NT2/D1 (cell line): Measurements from ENCODE around the gene TFIP11.

ENCODE experiments used
- SUZ12 ChIP-seq: IDR thresholded peaks from 2 replicates; pipeline ENCODE4 v1.6.1; 2011; ENCODE audit not compliant: insufficient read length, insufficient read depth; ENCODE audit errors: extremely low read depth
- ZNF274 ChIP-seq: IDR thresholded peaks from 2 replicates; pipeline ENCODE4 v1.6.1; 2011; ENCODE audit warnings: mild to moderate bottlenecking, low read depth, low read length

DNA sequence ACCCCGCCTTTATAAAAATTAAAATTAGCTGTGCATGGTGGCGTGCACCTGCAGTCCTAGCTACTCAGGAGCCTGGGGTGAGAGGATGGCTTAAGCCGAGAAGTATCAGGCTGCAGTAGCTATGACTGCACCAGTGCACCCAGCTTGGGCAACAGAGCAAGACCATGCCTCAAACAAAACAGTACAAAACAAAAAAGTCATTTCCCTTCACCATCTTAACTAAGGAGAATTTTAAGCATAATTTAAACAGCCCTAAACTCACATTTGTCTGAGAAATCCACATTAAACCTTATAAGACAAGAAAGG is 23.3 kb upstream of the TFIP11 start:
- TF ChIP-seq ZNF274 (no peak), SUZ12 (no peak)
